Psoas muscle (tissue), 8 donors: ENCODE measurements around the gene MED6. TPM values are rescaled to one million over a fixed set of nuclear protein-coding genes. Genes with fewer than 3 reads are reported as not detected.

Source experiments
- ATAC-seq, 4 donors: fragments of 200-7000 bp; cut with Tn5 transposase; one replicate each; pipeline ENCODE4 v1.9.1; 2020; ENCODE audit warnings: moderate library complexity in 3 of 4, mild to moderate bottlenecking in 2 of 4
- DNase-seq, 2 donors: peaks; one replicate each; pipeline ENCODE4 v3.0.0-alpha.2; 2020
- H3K27ac ChIP-seq: fragments of 200-600 bp; one replicate; pipeline ENCODE4 v1.8.0; 2022
- H3K27me3 ChIP-seq, 3 donors: fragments of 200-600 bp in 1 of 3; one replicate each; pipeline versions ENCODE4 v1.6.1 to v1.8.0; 2013 to 2022; ENCODE audit warnings: low read length in 2 of 3, mild to moderate bottlenecking in 2 of 3, moderate library complexity in 1 of 3; ENCODE audit not compliant: insufficient read depth in 3 of 3
- H3K36me3 ChIP-seq, 2 donors: fragments of 200-600 bp in 1 of 2; one replicate each; pipeline versions ENCODE4 v1.6.1 to v1.8.0; 2013 to 2022; ENCODE audit warnings: low read depth in 1 of 2, mild to moderate bottlenecking in 1 of 2, moderate library complexity in 1 of 2; ENCODE audit not compliant: insufficient read depth in 1 of 2
- H3K4me1 ChIP-seq: fragments of 200-600 bp; one replicate; pipeline ENCODE4 v1.8.0; 2022
- H3K4me3 ChIP-seq: fragments of 200-600 bp; one replicate; pipeline ENCODE4 v1.8.0; 2022; ENCODE audit warnings: mild to moderate bottlenecking
- H3K9me3 ChIP-seq: fragments of 200-600 bp; one replicate; pipeline ENCODE4 v1.8.0; 2022
- CTCF ChIP-seq: fragments of 200-600 bp; IDR thresholded peaks from one replicate; pipeline ENCODE4 v1.8.0; 2022; ENCODE audit warnings: antibody characterized with exemption
- WGBS, 3 donors: extraction: QIAGEN DNeasy Blood & Tissue Kit; methylation state at CpG; one replicate each; pipeline versions ENCODE4 v1.1.6 to v1.1.7; 2013; 5-methylcytosine and 5-hydroxymethylcytosine counted together
- intact Hi-C, 2 donors: fragments of 100-400 bp; cut with DNase I; formaldehyde crosslinking; loops; one replicate each; pipeline versions ENCODE4 v1.11.0 to v1.14.2; 2022
- polyA plus RNA-seq, 3 donors: library from polyadenylated mRNA; stranded (reverse); fragments of 200-250 nt; gene quantifications; one replicate each; pipeline ENCODE4 v1.2.3, GENCODE V29; 2013
- total RNA-seq, 4 donors: library from RNA; stranded (reverse); fragmentation: NEBNext Ultra II Directional in 2 of 4; extraction: Animal tissue kit (Norgen Biotek cat#: 25700) in 2 of 4; gene quantifications; one replicate each; pipeline versions ENCODE4 v1.2.1 to v1.2.4, GENCODE V29; 2021 to 2023
- donor health status: healthy with polysubstance abuse.
- donor health status: DM: no; HTN: no; CAD: no; lungs with moderate emphysema.
- donor health status: Bipolar disorder and iron deficiency.
- donor health status: healthy.
- donor health status: DM: yes; HTN: yes; CAD: no.
- donor health status: DM: no; HTN: no; CAD: no.
- donor health status: DM: no; HTN: no; CAD: no.
- donor health status: DM: yes; HTN: yes; CAD: no.

Gene MED6
- total and polyA plus RNA-seq, 7 donors = 20.3 to 37.2 (median 27.3) TPM

GRCh38 chr14:70595443-70596185, 4.8 kb downstream of the MED6 start:
- ATAC-seq = no peak
- Histone ChIP-seq H3K4me3 (no peak overlapping the region), H3K4me1 (peaks cover 12% of the 10 kb centered on the region), H3K27me3 (no peaks in the 10 kb centered on the region), H3K27ac (no peak overlapping the region), H3K9me3 (no peaks in the 10 kb centered on the region), H3K36me3 (peaks cover 28 to 69% of the 10 kb centered on the region in 2 donors)
- no peak for TF ChIP-seq CTCF
- intact Hi-C loops = no loop called here
- WGBS, 3 donors = 84 to 89% (median 86%) methylated on average over 9 of the region's 9 CpGs
- no peak for DNase-seq

- intact Hi-C loops = no loop called here
- DNase-seq (no peak), ATAC-seq (no peak)
- H3K27ac ChIP-seq = no peak overlapping the region
- peaks cover 10% of the 10 kb centered on the region for H3K4me1 ChIP-seq
- no peaks in the 10 kb centered on the region for H3K27me3 ChIP-seq
- peaks cover 28 to 80% of the 10 kb centered on the region in 2 donors for H3K36me3 ChIP-seq
- no peak for TF ChIP-seq CTCF
- no peak overlapping the region for H3K4me3 ChIP-seq
- WGBS, 3 donors = 95 to 96% (median 96%) methylated on average over 9 of the region's 9 CpGs
- H3K9me3 ChIP-seq = no peaks in the 10 kb centered on the region
Measured at GRCh38 chr14:70594461-70594860, 6.0 kb downstream of the MED6 start.

DNA sequence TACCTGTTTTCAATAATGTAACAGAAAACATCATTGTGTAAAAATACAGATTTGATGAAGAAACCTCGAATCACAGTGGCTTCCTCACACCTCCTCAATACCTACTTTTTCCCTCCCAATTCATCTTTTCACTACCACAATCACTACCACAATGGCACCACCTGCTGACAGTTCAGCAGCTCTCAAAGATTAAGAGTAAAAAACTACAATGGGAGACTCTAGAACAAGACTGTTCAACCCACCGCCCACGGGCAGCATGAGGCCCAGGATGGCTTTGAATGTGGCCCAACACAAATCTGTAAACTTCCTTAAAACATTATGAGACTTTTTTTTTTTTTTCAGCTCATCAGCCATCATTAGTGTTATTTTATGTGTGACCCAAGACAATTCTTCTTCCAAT, 15.2 kb downstream of the MED6 start:
- no peak overlapping the region for H3K27ac ChIP-seq
- H3K36me3 ChIP-seq = peaks cover 11 to 96% of the 10 kb centered on the region in 2 donors
- 90 to 94% (median 92%) methylated on average over 3 of the region's 3 CpGs for WGBS, 3 donors
- H3K9me3 ChIP-seq = no peaks in the 10 kb centered on the region
- intact Hi-C loops = no loop called here
- ATAC-seq (no peak), DNase-seq (no peak)
- no peak for TF ChIP-seq CTCF
- no peaks in the 10 kb centered on the region for H3K27me3 ChIP-seq
- no peaks in the 10 kb centered on the region for H3K4me1 ChIP-seq
- H3K4me3 ChIP-seq = no peak overlapping the region

GRCh38 chr14:70576891-70577290, 23.6 kb downstream of the MED6 start:
- H3K27me3 ChIP-seq = no peaks in the 10 kb centered on the region
- no peak overlapping the region for H3K27ac ChIP-seq
- ATAC-seq (no peak), DNase-seq (no peak)
- peaks cover 0 to 55% of the 10 kb centered on the region in 2 donors for H3K36me3 ChIP-seq
- WGBS, 3 donors = 89 to 94% (median 94%) methylated on average over 2 of the region's 2 CpGs
- no peak for TF ChIP-seq CTCF
- intact Hi-C loops = no loop called here
- no peaks in the 10 kb centered on the region for H3K9me3 ChIP-seq
- no peak overlapping the region for H3K4me3 ChIP-seq
- H3K4me1 ChIP-seq = no peaks in the 10 kb centered on the region

- 91 to 100% (median 97%) methylated on average over 1 of the region's 1 CpG for WGBS, 3 donors
Measured at GRCh38 chr14:70573050-70573449, 27.4 kb downstream of the MED6 start.

More at GRCh38 chr14:70573050-70573449, 27.4 kb downstream of the MED6 start:
- DNase-seq = no peak
- H3K4me1 ChIP-seq = no peaks in the 10 kb centered on the region
- H3K27ac ChIP-seq = no peak overlapping the region
- no peak for TF ChIP-seq CTCF
- no peaks in the 10 kb centered on the region for H3K9me3 ChIP-seq
- intact Hi-C loops = no loop called here
- ATAC-seq = no peak
- H3K36me3 ChIP-seq = peaks cover 2 to 30% of the 10 kb centered on the region in 2 donors
- no peak overlapping the region for H3K4me3 ChIP-seq
- H3K27me3 ChIP-seq = no peaks in the 10 kb centered on the region
